Eye (tissue), 1 donor: ENCODE results near the gene CCDC187.
"Not testable (repeated sequence)": the region's sequence is repeated elsewhere in the genome, so short reads cannot be mapped to it uniquely, and the experiment has no call there.

Experiments used
- DNase-seq: peaks from one replicate; pipeline ENCODE4 v3.0.0-alpha.2; 2015

Gene CCDC187

GRCh38 chr9:136303825-136304416, at the start of gene CCDC187:
CCDC187 (minus strand) TSS chr9:136304094; CDS start chr9:136303830, 264 bp downstream.
- no peak for DNase-seq

- DNase-seq, result no peak
Measured at GRCh38 chr9:136353088-136353487, 49.2 kb upstream of the CCDC187 start.

GRCh38 chr9:136352682-136353081, 48.8 kb upstream of the CCDC187 start:
- no peak for DNase-seq

- DNase-seq, result not testable (repeated sequence)
Measured at GRCh38 chr9:136351868-136352267, 48.0 kb upstream of the CCDC187 start.

- DNase-seq, result no peak
Measured at GRCh38 chr9:136351252-136351800, 47.4 kb upstream of the CCDC187 start.

- DNase-seq, result no peak
Measured at GRCh38 chr9:136349546-136349945, 45.7 kb upstream of the CCDC187 start.

- peak; percentile 14 for DNase-seq
Measured at GRCh38 chr9:136348691-136349090, 44.8 kb upstream of the CCDC187 start.

- peak; percentile 24 for DNase-seq
Measured at GRCh38 chr9:136347472-136348256, 43.8 kb upstream of the CCDC187 start.

- DNase-seq, result no peak
Measured at GRCh38 chr9:136346927-136347465, 43.1 kb upstream of the CCDC187 start.

GRCh38 chr9:136346157-136346481, 42.2 kb upstream of the CCDC187 start:
- no peak for DNase-seq

- peak; percentile 62 for DNase-seq
Measured at GRCh38 chr9:136345281-136346156, 41.6 kb upstream of the CCDC187 start.

- peak; percentile 9 for DNase-seq
Measured at GRCh38 chr9:136344544-136345280, 40.8 kb upstream of the CCDC187 start.

- peak; percentile 12 for DNase-seq
Measured at GRCh38 chr9:136343884-136344269, 40.0 kb upstream of the CCDC187 start.

GRCh38 chr9:136343121-136343883, 39.4 kb upstream of the CCDC187 start:
- no peak for DNase-seq

GRCh38 chr9:136342181-136343120, 38.6 kb upstream of the CCDC187 start:
- peak; percentile 94 for DNase-seq

GRCh38 chr9:136341769-136342168, 37.9 kb upstream of the CCDC187 start:
- DNase-seq, result no peak

GRCh38 chr9:136341042-136341655, 37.3 kb upstream of the CCDC187 start:
- DNase-seq, result no peak

- no peak for DNase-seq
Measured at GRCh38 chr9:136340356-136341041, 36.6 kb upstream of the CCDC187 start.

GRCh38 chr9:136339958-136340310, 36.0 kb upstream of the CCDC187 start:
- DNase-seq, result no peak
